NCI-H146 treated with DMSO at 0.1 percent for 48 hours (cell line): Measurements from ENCODE around the gene F8A2.
"Not testable (repeated sequence)": the region's sequence is repeated elsewhere in the genome, so short reads cannot be mapped to it uniquely, and the experiment has no call there.

Experiments
- DNase-seq: peaks from one replicate; lab custom pipeline; 2025; ENCODE audit not compliant: unreplicated experiment; lab: John Stamatoyannopoulos, UW

The F8A2 gene

DNA sequence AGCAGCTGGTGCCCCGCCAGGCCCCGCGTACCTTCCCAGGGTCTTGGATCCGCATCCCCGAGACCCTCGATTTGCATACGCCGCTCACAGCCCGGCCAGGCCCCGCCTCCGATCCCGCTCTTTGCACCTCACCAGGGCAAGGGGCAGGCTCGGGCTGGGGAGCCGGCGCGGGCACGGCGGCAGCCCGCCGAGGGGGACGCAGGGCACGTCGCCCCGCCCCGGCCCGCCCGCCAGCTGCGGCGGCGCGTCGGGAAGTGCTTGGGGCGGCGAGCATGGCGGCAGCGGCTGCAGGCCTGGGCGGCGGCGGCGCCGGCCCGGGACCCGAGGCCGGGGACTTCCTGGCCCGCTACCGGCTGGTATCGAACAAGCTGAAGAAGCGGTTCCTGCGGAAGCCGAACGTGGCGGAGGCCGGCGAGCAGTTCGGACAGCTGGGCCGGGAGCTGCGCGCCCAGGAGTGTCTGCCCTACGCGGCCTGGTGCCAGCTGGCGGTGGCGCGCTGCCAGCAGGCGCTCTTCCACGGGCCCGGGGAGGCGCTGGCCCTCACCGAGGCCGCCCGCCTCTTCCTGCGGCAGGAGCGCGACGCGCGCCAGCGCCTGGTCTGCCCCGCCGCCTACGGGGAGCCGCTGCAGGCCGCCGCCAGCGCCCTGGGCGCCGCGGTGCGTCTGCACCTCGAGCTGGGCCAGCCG, at the start of gene F8A2:
Gene F8A2, plus strand, starts transcription at position 253 of the 686 bp plus-strand sequence. Its CDS starts 20 bp downstream, at position 273.
- DNase-seq = not testable (repeated sequence)

DNA sequence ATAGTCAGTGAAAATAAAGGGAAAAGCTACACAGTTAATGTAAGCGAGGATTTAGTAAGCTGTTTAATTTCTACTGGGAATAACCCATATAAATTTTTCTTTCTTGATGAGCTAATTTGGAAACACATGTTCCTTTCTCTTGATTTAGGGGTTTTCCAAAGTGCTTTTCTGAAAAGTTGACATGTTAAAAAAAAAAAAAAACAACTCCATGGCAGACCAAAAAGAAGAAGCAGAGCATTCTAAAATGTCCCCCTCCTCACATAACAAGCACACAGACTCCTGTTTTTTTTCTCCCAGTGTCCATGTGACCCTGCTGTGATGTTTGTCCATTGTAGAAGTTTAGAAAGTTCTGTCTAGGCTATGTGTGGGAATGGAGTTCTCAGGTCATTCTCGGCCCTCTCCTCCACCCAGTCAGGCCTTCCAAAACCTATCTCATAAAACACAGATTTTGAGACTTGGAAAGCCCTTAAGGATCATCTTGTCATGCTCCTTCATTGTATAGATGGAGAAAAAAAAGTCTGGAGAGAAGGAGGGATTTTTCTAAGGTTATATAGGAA, 48.3 kb upstream of the F8A2 start:
- no peak for DNase-seq

DNA sequence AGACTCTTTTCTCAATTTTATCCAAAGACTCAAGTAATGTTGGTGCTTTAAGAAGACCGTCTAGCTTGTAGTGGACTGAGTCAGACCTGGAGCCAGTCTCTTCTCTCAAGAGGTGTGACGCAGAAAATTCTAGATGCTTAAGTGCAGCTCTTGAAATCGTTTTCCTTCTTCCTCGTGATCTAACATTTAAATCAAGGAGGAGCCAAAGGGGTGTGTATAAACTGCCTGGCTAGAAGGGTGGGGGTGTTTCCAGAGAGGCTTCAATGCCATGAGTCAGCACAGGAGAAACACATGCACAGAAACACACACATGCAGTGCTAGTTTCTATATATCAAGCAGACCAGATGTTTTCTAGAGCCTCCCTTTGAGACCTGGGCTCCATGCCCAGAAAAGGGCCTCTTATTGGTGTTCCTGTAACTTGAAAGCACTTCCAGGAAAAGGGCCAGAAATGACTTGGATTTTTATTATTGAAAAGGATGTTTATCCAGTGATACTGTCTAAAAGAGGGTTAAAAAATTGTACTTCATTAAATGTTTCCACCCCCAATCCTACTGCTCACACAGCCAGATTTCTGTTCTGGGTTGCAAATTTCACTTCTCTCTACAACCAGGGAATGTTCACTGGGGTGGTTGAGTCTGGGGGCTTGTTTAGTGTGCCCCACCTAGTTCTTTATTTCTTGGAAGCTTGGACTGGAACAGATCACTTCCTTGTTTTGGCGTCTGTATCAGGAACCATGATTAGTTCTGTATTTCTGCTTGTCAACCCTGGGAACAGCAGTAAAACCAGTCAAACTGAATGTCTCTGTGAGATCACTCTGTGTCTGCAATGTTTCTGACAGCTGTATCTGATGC, 47.2 kb upstream of the F8A2 start, which contains the start of gene CLIC2:
Gene CLIC2, minus strand, starts transcription at position 129 of the 851 bp plus-strand sequence. CDS start 187 bp downstream, outside the sequence.
- DNase-seq = no peak

DNA sequence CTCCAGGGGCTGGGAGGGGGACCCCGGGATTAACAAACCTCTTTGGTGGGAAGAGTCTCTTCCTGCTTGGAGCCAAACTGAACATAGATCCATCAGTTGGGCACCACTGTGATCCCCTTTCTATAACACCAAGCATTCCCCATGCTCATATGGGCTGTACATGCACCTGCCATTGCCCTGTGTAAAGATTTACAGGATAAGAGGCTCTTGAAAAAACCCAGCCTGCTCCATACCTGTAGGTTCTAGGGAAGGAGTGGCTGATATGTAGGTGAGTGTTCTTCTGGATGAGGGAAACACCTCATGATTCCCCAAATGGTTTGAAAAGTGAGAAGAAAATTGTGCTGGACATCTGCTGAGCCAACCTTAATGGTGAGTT, 46.6 kb upstream of the F8A2 start:
- DNase-seq = not testable (repeated sequence)

DNA sequence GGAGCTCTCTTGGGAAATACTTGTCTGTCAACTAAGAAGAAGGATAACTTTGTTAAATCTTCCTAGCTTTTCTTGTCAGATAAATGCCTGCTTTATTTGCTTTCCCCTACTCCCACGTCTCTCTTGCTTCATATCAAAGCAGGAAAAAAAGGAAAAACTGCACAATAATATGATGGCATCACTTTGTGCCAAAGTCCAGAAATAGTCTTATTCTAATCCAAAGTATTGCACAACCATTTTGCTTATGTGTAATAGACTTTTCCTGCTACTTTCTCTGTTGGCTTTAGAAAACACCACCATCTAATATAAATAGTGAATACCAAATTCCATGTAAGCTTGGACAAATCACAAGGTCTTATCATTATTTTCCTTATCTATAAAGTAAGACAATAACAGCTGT, 36.2 kb upstream of the F8A2 start:
- DNase-seq = not testable (repeated sequence)

DNA sequence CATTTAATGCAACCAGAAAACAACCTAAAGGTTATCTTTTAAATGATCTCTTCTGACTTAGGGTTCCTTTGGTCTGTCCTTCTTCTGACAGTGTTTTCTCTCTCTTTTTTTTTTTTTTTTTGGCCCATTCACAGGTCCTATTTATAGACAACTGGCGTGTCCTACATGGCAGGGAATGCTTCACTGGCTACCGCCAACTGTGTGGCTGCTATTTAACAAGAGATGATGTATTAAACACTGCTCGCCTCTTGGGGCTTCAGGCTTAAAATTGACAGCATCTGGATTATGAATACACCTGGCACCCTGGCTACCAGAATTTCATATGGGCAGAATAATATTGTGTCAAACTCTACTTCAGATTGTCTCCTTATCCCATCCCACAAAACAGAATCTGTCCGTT, 32.4 kb upstream of the F8A2 start:
- DNase-seq = not testable (repeated sequence)

DNA sequence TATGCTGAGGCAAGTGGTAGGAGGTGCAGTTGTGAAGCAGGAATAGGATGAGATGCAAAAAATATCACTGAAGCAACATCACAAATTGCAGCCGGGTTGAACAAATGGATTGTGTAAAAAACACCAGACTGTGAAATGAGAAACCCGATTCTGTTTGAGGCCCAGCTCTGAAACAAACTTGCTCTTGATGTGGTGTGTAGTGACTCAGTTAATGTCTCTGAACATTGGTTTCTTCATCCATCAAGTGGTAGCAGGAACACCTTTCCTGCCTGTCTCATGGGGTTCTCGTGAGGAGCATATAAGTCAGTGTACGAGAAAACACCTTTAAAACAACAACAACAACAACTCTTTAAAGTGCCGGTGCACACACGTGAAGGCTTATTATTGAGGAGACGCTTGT, 18.2 kb upstream of the F8A2 start:
- not testable (repeated sequence) for DNase-seq

DNA sequence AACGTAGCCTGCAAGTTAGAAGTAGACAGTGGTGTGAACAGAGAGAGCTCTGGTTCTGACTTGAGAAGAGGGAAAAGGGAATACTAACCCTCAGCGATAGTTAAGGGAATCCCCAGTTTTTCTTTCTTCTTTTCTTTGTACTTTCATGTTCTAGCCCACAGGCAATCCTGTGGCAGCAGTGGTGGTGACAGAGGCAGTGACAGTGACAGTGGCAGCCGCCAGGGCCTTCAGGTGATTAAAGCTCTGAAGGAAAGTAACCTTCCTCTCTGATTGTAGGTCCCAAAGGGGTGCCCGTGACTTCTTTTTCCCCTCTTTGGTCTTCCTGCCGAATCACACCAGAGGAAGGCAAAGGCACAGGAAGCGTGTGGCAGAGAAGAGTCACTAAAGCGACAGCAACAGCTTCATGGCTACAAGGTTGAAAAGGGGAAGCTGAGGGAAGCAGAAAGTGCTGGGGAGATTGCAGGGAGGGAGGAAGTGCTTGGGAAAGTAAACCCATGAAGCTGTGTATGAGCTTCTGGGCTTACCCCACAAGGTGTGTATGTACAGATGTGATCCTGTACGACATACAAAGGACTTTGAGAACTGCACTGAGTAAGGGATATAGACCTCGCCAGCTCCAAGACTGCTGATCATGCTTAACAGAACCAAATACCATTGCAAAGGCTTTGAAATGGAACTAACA, 8.0 kb upstream of the F8A2 start:
- not testable (repeated sequence) for DNase-seq

DNA sequence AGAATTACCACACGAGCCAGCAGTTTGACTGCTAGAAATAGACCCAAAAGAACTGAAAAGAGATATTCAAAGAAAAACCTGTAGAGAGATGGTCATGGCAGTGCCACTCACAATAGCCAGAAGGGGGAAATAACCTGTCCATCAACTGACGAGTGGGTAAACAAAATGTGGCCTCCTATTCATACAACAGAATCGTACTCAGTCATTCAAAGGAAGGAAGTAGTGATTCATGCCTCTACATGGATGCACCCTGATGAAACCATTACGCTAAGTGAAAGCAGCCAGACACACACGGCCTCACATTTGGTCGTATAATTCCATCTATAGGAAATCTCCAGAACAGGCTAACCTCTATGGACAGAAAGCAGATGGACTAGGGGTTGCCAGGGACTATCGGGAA, 2.1 kb upstream of the F8A2 start:
- not testable (repeated sequence) for DNase-seq

DNA sequence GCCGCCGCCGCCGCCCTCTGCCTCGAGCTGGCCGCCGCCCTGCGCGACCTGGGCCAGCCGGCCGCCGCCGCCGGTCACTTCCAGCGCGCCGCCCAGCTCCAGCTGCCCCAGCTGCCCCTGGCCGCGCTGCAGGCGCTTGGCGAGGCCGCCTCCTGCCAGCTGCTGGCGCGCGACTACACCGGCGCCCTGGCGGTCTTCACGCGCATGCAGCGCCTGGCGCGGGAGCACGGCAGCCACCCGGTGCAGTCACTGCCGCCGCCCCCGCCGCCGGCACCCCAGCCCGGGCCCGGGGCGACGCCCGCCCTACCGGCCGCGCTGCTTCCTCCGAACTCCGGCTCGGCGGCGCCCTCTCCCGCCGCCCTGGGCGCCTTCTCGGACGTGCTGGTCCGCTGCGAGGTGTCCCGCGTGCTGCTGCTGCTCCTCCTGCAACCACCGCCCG, 653 bp downstream of the F8A2 start:
- not testable (repeated sequence) for DNase-seq

DNA sequence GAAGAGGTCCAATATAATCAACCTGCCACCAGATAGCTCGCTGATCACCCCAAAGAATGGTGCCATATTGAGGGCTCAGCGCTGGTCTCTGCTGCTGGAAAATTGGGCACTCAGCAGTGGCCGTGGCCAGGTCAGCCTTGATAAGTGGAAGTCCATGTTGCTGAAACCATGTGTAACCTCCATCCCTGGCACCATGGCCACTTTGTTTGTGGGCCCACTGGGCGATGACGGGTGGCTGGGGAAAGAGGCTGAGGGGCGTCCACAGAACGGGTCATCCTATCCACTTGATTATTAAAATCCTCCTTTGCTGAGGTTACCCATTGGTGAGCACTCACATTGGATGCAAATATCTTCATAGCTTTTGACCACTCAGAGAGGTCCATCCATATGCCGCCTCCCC, 7.7 kb downstream of the F8A2 start:
- no peak for DNase-seq

DNA sequence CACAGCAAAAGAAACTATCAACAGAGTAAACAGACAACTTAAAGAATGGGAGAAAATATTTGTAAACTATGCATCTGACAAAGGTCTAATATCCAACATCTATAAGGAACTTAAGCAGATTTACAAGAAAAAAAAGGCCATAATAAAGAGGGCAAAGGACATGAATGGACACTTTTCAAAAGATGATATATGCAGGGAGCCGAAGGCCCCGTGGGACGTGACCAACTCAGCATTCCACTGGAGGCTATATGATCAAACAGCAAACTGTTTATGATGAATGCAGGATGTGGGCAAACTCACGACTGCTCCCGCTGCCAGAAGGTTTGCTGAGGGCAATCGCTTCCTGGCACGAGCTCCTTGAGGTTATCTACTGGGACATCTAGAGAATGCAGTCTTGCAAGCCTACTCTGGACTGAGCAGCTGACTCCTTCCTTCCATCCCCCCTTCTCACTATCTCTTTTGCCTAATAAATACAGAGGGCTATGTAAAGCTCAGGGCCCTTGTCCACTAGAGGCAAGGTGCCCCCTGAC, 12.9 kb downstream of the F8A2 start:
- DNase-seq = not testable (repeated sequence)

DNA sequence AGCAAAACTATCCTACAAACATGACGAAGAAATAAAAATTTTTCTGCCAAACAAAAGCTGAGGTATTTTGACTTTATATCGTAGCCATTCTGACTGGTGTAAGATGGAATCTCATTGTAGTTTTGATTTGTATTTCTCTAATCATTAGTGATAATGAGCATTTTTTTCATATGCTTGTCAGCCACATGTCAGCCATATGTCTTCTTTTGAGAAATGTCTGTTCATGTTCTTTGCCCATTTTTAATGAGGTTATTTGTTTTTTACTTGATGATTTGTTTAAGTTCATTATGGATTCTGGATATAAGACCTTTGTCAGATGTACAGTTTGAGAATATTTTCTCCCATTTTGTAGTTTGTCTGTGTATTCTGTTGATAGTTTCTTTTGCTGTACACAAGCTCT, 24.5 kb downstream of the F8A2 start:
- no peak for DNase-seq

DNA sequence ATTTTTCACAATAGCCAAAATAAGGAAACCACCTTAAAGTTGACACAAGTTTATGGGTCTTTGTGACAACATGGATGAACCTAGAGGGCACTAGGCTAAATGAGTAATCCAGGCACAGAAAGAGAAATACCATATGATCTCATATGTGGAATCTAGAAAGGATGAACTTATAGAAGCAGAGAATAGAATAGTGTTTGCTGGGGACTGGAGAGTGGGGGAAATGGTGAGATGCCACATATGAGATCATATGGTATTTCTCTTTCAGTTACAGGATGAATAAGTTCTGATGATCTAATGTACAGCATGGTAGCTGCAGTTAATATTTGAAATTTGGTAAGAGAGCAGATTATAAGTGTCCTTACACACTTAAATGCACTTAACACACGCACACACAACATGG, 35.9 kb downstream of the F8A2 start:
- DNase-seq = no peak
